NK-92 (cell line): ENCODE data around the gene GPR17.

Experiments
- DNase-seq: peaks from one replicate; lab custom pipeline; 2025; ENCODE audit not compliant: unreplicated experiment; lab: John Stamatoyannopoulos, UW

The GPR17 gene

DNA sequence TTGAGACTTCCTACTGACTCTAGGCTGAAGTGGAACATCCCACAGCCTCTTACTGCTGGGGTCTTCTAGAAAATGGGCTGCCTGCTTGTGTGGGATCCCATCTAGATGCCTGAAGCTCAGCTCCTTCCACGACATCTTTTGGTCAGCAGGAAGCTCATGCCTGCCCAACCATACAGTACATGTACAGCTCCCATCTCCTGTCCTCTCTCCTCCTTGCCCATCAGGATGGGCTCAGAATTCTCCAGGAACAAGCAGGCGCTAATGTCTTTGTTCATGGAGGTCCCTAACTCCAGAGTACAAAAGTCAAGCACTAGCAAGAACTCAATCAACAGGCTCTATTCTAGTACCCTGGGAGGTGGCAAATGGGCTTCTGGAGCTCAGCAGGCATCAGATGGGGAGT is 31.7 kb upstream of the GPR17 start:
- no peak for DNase-seq

DNA sequence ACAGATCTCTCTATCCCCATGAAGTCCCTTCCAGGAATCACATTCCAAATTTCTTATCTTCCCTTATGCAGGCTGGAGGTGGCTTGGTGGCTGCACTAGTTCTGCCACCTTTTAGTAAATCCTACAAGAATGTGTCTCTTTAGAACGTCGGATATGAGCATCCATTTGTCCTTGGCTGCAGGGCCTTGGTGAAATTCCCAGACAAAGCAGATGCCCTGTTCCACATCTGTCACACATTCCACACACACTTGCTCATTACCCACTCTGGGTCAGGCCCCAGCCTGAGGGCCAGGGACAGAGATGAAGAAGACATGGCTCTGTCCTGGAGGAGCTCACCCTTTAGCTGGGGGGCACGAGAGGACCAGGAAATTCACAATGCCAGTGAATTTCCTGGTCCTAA is 31.2 kb upstream of the GPR17 start:
- no peak for DNase-seq

DNA sequence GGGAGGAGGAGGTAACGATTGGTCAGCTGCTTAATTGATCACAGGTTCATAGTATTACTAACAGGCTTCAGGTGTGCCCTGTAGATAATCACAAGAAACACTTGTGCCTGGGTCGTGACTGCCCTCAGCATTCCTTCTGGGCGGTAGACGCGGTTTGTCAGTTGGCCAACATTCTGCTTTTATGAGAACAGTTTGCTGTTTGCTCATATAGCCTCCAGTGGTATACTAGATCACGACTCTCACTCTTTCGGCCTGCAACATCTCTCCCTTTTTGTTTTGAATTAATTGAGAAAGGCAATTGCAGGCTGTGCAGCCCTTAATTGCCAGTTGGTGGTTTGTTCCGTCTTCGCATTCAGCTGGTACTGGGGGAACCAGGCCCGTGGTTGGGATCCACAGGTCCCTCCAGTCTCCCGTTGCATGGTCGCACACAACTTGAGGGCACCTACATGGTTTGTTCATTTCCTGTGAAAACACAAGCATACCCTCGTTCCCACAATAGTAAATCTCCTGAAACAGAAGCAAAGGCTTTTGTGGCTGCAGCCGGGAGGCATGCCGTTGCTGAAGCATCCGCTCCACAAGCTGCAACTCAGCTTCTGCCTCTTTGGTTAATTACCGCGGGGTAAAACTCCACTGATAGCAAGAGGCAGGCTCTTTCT is 30.3 kb upstream of the GPR17 start:
- DNase-seq, result no peak

DNA sequence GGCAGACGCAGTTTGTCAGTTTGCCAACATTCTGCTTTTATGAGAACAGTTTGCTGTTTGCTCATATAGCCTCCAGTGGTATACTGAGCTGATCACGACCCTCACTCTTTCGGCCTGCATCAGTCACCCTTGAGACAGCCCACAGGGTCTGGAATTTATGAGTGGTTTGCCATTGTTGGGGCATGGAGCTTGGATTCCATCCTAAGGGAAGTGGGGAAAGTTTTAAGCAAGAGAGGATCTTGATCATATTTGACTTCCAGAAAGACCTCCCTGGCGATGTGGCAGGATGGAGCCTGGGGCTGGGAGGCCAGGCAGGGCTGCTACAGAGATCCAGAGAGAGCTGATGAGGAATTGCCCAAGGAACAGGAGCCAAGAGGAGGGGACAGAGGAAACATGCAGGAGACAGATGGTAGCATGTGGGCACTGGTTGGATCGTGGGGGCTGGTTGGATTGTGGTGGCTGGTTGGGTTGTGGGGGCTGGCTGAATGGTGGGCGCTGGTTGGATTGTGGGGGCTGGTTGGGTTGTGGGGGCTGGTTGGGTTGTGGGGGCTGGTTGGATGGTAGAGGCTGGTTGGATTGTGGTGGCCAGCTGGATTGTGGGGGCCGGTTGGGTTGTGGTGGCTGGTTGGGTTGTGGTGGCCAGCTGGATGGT is 27.3 kb upstream of the GPR17 start:
- no peak for DNase-seq

DNA sequence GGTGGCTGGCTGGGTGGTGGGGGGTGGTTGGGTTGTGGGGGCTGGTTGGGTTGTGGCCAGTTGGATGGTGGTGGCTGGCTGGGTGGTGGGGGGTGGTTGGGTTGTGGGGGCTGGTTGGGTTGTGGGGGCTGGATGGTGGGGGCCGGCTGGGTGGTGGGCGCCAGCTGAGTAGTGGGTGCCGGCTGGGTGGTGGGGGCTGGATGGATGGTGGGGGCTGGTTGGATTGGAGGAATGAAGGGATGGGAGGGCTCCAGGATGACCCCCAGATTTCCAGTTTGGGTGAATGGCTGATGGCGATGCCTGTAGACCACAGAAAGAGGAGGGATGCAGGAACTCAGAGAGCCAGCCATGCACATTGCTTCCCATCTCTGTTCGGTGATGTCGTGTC is 26.8 kb upstream of the GPR17 start:
- no peak for DNase-seq

DNA sequence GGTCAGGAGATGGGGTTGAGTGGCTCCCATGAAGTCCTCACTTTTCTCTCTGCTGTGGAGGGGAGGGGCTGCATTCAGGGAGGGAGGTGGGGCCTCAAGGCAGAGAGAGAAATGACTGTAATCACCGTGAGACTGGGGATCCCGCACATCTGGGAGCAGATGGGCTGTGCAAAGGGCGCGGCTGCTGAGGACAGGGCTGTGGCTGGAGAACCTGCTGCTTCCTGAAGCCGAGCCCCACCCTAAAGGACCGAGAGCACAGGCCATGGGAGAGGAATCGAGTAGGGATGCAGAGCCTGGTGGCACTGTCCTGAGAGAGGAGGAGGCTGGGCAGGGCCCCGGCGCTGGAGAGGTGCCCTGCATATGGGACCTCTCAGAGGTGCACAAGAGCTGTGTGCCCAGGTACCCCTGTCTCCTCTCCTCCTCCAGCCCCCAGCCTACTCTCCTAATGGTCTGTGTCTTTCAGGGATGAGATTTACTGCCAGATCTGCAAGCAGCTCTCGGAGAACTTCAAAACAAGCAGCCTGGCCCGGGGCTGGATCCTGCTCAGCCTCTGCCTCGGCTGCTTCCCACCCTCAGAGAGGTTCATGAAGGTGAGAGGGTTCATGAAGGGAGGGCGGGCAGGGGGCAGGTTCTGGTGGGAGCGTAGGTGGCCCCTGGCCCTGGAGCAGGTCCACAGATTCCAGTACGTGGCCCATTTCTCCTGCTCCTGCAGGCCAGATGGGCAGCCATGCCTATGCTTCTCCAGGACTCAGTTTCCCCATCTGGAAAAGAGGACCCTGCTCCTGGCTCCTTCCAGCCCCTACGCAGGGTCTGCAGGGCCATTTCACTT is 25.9 kb upstream of the GPR17 start:
- DNase-seq, result no peak

DNA sequence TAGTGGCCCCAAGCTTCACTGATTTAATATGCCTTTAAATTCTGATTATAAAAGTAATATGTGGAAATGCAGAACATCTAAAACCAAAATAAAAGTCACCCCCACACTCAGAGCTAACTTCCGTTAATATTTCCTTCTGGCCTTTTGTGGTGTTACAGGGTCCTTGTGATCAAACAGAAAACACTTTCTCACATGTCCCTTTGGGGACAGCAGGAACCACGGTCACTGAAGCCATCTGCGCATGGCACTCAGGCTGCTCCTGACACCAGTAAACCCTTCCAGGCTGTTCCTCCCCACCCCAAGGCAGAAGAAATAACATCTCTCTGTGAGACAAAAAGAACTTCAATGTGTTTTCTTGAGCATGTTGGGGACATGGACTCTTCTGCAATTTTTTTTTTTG is 25.1 kb upstream of the GPR17 start:
- no peak for DNase-seq

DNA sequence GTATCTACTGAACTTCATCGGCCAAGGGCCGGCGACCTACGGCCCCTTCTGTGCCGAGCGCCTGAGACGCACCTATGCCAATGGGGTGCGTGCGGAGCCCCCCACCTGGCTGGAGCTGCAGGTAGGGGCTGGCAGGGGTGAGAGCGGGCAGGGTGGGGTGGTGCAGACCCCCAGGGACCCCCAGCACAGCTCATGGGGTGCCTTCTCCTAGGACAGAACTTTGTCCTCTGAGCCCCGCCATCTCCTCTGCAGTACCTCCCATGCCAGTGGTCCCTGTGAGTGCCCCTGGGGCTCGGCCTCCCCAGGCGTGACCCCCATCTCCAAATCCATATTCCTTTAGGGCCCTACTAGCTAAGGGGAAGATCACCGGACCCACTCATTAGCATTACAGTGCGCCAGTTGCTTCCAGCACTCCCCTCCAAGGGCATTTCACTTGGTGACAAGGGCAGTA is 23.9 kb upstream of the GPR17 start:
- no peak for DNase-seq

DNA sequence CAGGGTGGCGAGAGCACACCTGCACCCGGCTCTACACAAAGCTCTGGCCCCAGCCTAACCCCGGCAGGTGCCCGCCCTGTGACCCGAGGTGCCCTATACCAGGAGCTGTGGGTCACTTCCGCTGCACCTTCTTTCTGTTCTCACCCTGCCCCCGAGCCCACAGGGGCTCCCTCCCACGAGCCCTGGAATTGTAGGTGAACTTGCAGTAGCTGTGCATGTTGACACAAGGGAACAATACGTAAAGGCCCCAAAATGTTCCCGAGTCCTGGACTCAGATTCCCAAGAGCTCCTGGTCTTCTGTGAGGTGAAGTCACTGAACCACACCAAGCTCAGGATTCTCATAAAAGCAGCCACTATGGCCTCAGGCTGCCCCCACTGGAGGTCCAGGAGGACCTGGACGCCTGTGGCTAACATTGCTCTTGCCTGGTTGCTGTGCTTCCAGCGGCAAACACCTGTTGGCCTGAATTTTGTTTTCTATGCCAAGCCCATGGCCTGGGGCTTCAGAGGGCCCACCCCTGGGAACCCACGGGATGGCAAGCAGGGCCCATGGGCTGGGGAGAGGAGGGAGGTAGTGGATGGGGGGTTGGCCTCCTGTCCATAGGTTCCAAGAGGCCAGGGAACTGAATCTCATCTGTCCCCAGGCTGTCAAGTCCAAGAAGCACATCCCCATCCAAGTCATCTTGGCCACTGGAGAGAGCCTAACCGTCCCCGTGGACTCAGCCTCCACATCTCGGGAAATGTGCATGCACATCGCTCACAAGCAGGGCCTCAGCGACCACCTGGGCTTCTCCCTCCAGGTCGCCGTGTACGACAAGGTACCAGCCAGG is 23.2 kb upstream of the GPR17 start:
- no peak for DNase-seq

DNA sequence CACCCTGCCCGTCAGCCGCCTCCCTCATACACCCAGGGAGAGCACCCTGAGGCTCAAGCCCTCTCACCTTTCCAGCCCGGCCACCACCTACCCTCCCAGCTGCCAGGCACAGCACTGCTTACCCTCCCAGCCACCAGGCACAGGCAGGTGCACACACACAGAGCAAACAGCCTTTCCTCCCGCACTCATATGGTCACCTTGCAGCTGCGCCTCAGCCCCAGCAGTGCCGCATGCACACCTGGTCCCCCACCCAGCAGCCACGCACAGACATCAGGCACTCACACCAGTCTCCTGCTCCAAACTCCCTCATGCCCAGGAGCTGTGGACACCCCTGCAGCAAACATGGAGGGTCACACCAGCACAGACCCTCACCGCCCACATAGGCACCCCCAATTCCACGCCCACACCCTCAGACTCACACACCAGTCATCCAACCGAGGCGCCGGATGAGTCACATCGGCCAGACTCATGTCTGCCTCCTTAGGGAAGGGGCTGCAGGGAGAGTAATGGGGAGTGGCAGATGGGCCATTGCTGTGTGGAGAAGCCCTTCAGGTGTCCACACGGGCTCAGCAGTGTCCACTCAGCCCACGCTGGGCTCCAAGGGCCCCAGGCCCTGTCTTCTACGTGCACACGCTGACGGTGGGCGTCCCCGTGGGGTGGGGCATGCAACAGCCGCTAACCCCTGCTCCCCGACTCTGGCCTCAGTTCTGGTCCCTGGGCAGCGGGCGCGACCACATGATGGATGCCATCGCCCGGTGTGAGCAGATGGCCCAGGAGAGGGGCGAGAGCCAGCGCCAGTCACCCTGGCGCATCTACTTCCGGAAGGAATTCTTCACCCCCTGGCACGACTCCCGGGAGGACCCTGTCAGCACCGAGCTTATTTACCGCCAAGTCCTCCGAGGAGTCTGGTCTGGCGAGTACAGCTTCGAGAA is 22.3 kb upstream of the GPR17 start:
- DNase-seq, result no peak

DNA sequence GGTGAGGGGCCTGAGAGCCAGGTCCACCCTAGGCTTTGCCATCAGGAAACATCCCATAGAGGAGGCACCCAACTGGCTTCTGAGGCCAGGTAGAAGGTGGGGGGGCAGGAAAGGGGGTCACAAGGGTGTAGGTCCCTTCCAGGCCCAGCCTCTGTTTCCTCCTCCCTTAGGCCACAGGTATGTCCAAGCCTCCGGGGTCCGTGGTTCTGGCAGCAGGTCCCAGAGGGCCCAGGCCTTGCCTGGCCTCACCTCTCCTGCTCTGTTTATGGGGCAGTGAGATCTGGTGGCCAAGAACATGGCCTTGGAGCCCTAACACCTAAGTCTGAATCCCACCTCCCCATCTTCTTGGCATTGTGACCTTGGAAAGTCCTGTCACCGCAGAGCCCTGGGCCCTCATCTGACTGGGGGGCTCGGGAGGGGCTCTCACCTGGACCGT is 21.6 kb upstream of the GPR17 start:
- no peak for DNase-seq

DNA sequence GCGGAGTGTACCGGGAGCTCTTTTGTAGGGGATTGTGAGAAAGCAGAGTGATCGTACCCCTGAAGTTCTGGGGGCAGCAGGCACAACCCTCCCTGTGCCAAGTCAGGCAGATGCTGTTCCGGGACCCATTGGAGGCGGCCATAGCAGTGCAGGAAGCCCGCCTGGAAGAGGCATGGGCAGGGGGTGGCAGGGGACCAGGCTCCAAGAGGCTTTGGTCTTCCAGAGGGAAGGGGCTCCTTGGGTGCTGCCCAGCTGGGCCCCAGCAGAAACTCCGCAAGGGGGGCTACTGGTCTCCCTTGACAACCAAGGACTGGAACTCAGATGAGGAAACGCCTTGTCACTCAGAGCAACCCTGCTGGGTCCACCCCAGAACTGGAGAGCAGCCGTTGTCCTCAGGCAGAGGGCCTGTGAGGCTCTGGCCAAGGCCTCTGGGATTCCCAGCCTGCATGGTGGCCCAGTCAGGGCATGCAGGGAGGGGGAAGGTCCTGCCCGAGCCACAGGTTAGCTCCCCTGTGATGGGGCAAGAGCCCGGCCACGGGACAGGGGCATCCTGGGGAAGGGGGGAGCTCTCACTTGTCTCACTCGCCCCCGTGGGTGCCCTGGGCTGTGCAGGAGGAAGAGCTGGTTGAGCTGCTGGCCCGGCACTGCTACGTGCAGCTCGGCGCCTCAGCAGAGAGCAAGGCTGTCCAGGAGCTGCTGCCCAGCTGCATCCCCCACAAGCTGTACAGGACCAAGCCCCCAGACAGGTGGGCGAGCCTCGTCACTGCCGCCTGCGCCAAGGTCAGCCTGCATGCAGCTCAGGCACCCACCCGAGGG is 21.0 kb upstream of the GPR17 start:
- DNase-seq, result no peak

DNA sequence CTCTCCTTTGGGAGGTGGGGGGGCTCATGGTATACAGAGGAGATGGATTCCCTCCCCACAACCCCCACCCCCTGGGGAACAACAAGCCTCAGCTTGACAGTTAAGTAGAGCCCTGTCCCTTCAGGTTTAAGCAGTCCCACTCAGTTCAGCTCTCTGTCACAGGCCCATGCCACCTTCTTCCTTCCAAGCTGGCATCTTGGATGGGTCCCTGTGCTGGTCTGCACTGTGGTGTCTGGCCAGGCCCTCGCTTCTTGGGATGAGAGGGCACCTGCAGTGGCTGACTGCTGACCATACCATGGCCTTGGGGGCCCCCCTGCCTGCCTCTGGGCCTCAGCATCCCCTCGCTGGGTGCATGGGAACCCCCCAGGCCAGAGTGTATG is 20.4 kb upstream of the GPR17 start:
- DNase-seq, result no peak

DNA sequence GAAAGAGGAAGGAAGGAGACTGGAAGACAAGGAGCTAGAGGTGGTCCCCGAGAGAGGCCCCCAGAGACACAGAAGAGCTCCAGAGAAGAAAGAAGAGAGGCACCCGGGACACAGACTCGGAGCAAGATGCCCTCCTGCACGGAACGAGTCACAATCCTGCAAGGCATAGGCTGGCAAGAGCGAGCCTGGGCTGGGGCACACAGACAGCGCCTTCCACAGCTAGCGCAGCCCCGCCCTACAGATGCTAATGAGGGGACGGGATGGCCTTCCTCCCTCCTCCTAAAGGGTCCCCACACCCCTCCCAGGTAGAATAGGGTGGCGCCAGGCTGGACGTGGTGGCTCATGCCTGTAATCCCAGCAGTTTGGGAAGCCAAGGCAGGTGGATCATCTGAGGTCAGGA is 19.8 kb upstream of the GPR17 start:
- DNase-seq, result no peak

DNA sequence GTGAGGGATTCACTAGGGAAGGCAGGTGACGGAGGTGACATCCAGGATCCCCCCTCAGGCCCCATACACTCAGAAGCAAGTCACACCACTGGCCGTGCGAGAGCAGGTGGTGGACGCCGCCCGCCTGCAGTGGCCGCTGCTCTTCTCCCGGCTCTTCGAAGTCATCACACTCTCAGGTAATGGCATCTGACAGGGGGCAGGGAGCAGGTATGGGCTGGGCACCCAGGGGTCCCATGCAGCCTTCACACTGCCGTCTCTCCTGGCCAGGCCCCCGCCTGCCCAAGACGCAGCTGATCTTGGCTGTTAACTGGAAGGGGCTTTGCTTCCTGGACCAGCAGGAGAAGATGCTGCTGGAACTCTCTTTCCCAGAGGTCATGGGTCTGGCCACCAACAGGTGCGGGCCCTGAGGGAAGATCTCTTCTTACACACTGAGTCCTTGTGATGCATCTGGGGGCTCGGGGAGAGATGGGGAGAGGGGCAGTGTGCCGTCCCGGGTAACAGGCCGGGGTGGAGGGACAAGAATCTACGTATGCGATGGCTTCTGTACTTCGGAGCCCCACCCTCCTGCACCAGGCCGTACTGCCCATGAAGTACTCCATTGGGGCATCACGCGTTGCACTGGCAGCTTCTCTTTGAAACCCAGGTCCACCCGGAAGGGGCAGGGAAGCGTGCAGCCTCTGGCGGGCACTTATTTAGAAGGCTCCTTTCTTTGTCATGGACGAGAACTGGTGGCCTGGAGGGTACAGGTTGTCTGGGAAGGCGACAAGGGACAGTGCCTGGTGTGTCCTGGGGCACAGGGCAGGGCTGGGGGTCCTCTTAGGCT is 18.8 kb upstream of the GPR17 start:
- DNase-seq, result no peak

DNA sequence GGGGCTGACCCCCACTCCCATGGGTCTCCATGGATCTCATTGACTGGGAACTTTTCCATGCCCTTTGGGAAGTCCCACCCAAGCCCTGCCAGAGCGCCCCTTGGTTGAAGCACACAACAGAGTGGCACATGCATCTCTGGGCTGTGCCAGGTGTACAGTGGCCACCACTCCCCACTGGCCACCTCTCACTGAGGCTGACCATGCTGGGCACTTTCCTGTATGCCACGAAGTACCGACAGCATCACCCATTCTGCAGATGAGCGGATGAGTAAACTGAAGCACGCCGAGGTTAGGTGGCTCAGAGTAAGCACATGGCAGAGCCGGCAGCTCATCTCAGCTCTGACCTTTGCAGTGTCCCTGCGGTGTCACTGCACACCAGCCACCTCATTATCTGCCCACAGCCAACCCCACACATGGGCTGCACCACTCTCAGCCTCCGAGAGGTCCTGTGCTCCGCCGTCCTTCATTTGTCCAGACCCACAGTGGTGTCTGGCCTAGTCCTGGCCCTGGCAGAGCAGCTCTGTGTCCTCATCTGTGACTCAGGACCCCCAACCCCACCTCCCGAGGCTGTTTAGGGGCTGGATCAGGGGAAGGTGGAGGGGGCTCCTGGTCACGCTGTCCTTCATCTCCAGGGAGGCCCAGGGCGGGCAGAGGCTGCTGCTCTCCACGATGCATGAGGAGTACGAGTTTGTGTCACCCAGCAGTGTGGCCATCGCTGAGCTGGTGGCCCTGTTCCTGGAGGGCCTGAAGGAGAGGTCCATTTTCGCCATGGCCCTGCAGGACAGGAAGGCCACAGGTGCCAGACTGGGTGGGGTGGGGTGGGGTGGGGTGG is 18.0 kb upstream of the GPR17 start:
- DNase-seq, result no peak

DNA sequence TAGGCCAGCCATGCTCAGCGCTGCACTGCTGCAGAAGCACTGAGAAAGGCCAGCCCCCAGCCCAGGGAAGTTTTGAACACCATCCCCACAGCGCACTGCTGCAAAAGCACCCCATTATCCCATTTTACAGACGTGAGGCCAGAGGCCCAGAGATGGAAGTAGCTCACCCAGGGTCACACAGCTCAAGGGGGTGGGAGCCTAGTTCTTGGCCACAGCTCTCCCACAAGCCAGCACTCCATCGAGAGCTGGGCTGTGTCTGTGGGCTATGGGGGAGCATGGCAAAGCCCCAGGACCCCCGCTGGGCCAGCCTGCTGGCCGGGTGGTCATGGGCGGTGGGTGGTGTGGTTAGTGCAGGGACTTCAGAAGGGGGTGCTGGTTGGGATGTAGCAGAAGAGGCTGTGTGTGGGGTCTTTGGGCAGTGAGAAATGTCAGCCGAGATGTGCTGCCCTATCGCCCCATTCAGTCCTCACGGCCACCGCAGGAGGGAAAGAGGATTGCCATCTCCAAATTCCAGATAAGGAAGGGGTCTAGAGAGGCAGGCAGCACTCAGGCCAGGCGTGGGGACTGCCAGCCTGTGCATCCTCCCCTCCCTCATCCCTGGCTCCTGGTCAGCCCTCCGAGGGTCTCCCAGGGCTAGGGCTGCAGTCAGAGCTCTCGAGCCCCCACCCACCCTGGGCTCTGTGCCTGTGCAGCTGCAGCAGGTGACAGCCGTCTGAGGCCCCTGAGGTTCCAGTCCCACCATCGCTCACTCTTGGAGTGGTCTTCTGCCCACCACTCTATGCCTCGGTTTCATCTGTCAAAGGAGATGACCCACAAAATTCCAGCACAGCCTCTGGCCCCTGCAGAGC is 17.0 kb upstream of the GPR17 start:
- no peak for DNase-seq
